PC-3 (cell line): ENCODE measurements around the gene DHRS7. TPM values are rescaled to one million over a fixed set of nuclear protein-coding genes. Genes with fewer than 3 reads are reported as not detected.

Source experiments
- ATAC-seq: fragments of 200-7000 bp; cut with Tn5 transposase; 2 replicates; pipeline ENCODE4 v1.9.1; 2020; ENCODE audit warnings: mild to moderate bottlenecking, moderate library complexity
- BruUV-seq: library from RNA; stranded (reverse); fragments of 400-500 nt; replicated peaks from 2 replicates; lab custom pipeline; 2021; lab: Mats Ljungman, UMichigan
- CTCF ChIA-PET: fragments of 300-600 bp; sonication (Branson Sonifier 250); formaldehyde crosslinking; loops from one replicate; lab custom pipeline; 2022; ENCODE audit warnings: antibody characterized with exemption; lab: Charles Lee
- POLR2A ChIA-PET: fragments of 300-600 bp; sonication (Branson Sonifier 250); formaldehyde crosslinking; loops from one replicate; lab custom pipeline; 2022; ENCODE audit warnings: antibody characterized with exemption; ENCODE audit not compliant: unreplicated experiment; lab: Charles Lee
- DNase-seq: peaks from one replicate; pipeline ENCODE4 v3.0.0-alpha.2; 2015
- H2AFZ ChIP-seq: fragments of 300-600 bp; sonication (generic); 2 replicates; pipeline ENCODE4 v1.6.0; 2016; ENCODE audit warnings: antibody characterized with exemption, low read length
- H3F3A ChIP-seq: fragments of 300-600 bp; sonication (generic); one replicate; pipeline ENCODE4 v1.6.0; 2017; ENCODE audit warnings: antibody characterized with exemption, low read length, control low read depth, mild to moderate bottlenecking; ENCODE audit not compliant: unreplicated experiment
- H3K27ac ChIP-seq: fragments of 300-600 bp; sonication (generic); 2 replicates; pipeline ENCODE4 v1.5.1; 2016; ENCODE audit warnings: mild to moderate bottlenecking, low read length
- H3K27me3 ChIP-seq: fragments of 300-600 bp; sonication (generic); 2 replicates; pipeline ENCODE4 v1.6.1; 2016; ENCODE audit warnings: low read length, mixed read lengths
- H3K36me3 ChIP-seq: fragments of 300-600 bp; sonication (generic); 2 replicates; pipeline ENCODE4 v1.6.1; 2016; ENCODE audit warnings: low read depth, mixed run types, low read length, mixed read lengths
- H3K4me1 ChIP-seq: fragments of 300-600 bp; sonication (generic); 2 replicates; pipeline ENCODE4 v1.5.1; 2016; ENCODE audit warnings: low read length; ENCODE audit not compliant: insufficient read depth
- H3K4me2 ChIP-seq: fragments of 300-600 bp; sonication (generic); 2 replicates; pipeline ENCODE4 v1.6.0; 2016; ENCODE audit warnings: low read length
- H3K4me3 ChIP-seq: fragments of 300-600 bp; sonication (generic); 2 replicates; pipeline ENCODE4 v1.5.1; 2016; ENCODE audit warnings: mild to moderate bottlenecking, low read length, mixed read lengths
- H3K79me2 ChIP-seq: fragments of 300-600 bp; sonication (generic); 2 replicates; pipeline ENCODE4 v1.6.1; 2017; ENCODE audit warnings: low read length, mixed read lengths
- H3K9ac ChIP-seq: fragments of 300-600 bp; sonication (generic); 2 replicates; pipeline ENCODE4 v1.6.0; 2016; ENCODE audit warnings: mild to moderate bottlenecking, low read length
- H3K9me2 ChIP-seq: fragments of 300-600 bp; sonication (generic); replicated peaks from 2 replicates; pipeline ENCODE4 v1.6.1; 2016; ENCODE audit warnings: mixed run types, low read length, mixed read lengths
- H3K9me3 ChIP-seq: fragments of 300-600 bp; sonication (generic); 2 replicates; pipeline ENCODE4 v1.6.1; 2016; ENCODE audit warnings: low read length, mixed read lengths
- H4K20me1 ChIP-seq: fragments of 300-600 bp; sonication (generic); 2 replicates; pipeline ENCODE4 v1.6.1; 2016; ENCODE audit warnings: low read length, mixed read lengths
- EZH2 ChIP-seq: fragments of 300-600 bp; sonication (generic); IDR thresholded peaks from one replicate; pipeline ENCODE4 v1.6.1; 2017; ENCODE audit warnings: antibody characterized with exemption, mild to moderate bottlenecking, low read length; ENCODE audit not compliant: unreplicated experiment
- EZH2phosphoT487 ChIP-seq: fragments of 300-600 bp; sonication (generic); IDR thresholded peaks from 2 replicates; pipeline ENCODE4 v1.6.1; 2018; ENCODE audit warnings: mild to moderate bottlenecking, antibody characterized with exemption, low read length, borderline replicate concordance
- intact Hi-C: fragments of 100-400 bp; cut with micrococcal nuclease; formaldehyde crosslinking; loops from 2 replicates; pipeline ENCODE4 v1.9.0; 2023
- total RNA-seq: library from RNA; depleted of rRNA; stranded (reverse); fragments of >200 nt; gene quantifications from 2 replicates; pipeline ENCODE4 v1.2.3, GENCODE V29; 2014
- TF ChIP-seq, protein P1 (sequence below): fragments of 300-600 bp; sonication (generic); conservative IDR thresholded peaks from 2 replicates; pipeline ENCODE4 v1.5.1; 2017; ENCODE audit warnings: antibody characterized with exemption, low read depth, mild to moderate bottlenecking, low read length

Gene DHRS7
- total RNA-seq, 1 experiment from 2014 or later, result 236 TPM

DNA sequence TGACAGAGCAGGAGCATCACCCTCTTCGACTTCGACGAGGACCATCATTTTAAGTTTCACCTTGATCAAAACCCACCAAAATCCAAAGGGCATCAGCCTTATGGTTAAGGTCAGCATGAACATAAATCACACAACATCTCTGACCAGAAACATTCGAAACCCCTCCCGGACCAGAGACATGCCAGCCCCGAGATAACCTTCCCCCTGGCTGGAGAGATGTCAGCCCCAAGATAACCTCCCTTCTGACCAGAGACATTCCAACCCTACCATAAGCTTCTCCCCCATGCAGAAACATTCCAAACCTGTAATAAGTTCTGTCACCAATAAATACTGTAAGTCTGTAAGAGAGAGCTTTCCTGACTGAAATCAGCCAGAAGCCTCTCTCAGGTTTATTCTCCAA, 67.2 kb downstream of the DHRS7 start:
- Histone ChIP-seq H3K36me3 (peaks cover 14% of the 10 kb centered on the region), H3K27me3 (no peaks in the 10 kb centered on the region), H3K9me2 (no peaks in the 10 kb centered on the region), H3K4me1 (peaks cover 34% of the 10 kb centered on the region), H3K79me2 (peaks cover 99% of the 10 kb centered on the region), H4K20me1 (peaks cover 15% of the 10 kb centered on the region), H3K27ac (no peak overlapping the region), H3F3A (no peaks in the 10 kb centered on the region), H3K9me3 (no peaks in the 10 kb centered on the region), H3K9ac (no peak overlapping the region), H3K4me3 (no peak overlapping the region), H3K4me2 (no peak overlapping the region), H2AFZ (no peak overlapping the region)
- BruUV-seq, result no TSS peak
- TF ChIP-seq, protein P1, sequence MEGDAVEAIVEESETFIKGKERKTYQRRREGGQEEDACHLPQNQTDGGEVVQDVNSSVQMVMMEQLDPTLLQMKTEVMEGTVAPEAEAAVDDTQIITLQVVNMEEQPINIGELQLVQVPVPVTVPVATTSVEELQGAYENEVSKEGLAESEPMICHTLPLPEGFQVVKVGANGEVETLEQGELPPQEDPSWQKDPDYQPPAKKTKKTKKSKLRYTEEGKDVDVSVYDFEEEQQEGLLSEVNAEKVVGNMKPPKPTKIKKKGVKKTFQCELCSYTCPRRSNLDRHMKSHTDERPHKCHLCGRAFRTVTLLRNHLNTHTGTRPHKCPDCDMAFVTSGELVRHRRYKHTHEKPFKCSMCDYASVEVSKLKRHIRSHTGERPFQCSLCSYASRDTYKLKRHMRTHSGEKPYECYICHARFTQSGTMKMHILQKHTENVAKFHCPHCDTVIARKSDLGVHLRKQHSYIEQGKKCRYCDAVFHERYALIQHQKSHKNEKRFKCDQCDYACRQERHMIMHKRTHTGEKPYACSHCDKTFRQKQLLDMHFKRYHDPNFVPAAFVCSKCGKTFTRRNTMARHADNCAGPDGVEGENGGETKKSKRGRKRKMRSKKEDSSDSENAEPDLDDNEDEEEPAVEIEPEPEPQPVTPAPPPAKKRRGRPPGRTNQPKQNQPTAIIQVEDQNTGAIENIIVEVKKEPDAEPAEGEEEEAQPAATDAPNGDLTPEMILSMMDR, result no peak
- ChIA-PET POLR2A (no interaction called here), CTCF (no interaction called here)
- intact Hi-C loops, result no loop called here
- no peak for ATAC-seq
- no peak for DNase-seq

DNA sequence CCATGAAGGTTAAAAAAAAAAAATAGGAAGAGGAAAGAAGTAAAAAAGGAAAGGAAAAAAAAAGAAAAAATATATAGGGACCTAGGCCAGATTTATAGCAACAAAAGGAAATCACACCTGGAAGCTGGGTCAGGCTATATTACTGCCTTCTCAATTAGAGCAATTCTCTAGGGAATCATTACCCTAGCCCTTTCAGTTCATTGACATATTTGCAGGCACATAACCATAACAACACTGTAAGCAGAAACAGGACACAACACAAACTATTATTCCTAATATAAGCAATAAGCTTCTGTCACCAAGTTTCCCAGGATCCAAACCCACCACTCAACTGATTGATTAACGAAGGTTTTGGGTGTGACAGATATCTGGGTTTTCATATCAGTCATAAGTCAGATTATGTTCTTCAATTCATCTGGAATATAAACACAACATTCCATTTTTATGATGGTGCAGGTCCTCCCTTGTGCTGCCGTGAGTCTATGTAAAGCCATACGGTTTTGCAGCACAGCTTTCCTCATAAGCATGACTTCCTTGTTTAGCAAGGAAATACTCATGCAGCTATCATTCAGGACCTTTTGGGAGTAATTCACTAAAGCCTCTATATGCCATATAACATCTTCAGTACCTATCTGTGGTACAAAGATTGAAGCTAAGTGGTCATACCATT, 69.3 kb downstream of the DHRS7 start:
- peak; percentile 79 for DNase-seq
- intact Hi-C loops, result no loop called here
- peak overlapping the region; percentile 85 for H3K4me2 ChIP-seq

GRCh38 chr14:60095231-60095630, 70.0 kb downstream of the DHRS7 start:
- Histone ChIP-seq H3K27ac (no peak overlapping the region), H3K4me3 (no peak overlapping the region), H3K9ac (no peak overlapping the region), H3K9me2 (no peaks in the 10 kb centered on the region), H3K9me3 (no peaks in the 10 kb centered on the region), H2AFZ (no peak overlapping the region), H3K36me3 (peaks cover 14% of the 10 kb centered on the region), H3K4me2 (peak overlapping the region; percentile 85), H3K79me2 (peaks cover 79% of the 10 kb centered on the region), H4K20me1 (peaks cover 17% of the 10 kb centered on the region), H3F3A (no peaks in the 10 kb centered on the region), H3K27me3 (no peaks in the 10 kb centered on the region), H3K4me1 (peaks cover 42% of the 10 kb centered on the region)
- TF ChIP-seq EZH2phosphoT487 (no peak), EZH2 (no peak)
- TF ChIP-seq, protein P1, result no peak
- CTCF ChIA-PET, result interaction anchor here (1.0 kb wide), 1 partner anchor 171 kb away, joined by 3 read pairs; no protein-coding TSS in a partner anchor
- intact Hi-C loops, result no loop called here
- DNase-seq (no peak), ATAC-seq (no peak)
- POLR2A ChIA-PET, result no interaction called here
- no TSS peak for BruUV-seq

More for the DNA sequence above, 69.3 kb downstream of the DHRS7 start:
- Histone ChIP-seq H3K9ac (no peak overlapping the region), H3K36me3 (peaks cover 14% of the 10 kb centered on the region), H3K4me1 (peaks cover 36% of the 10 kb centered on the region), H3K9me2 (no peaks in the 10 kb centered on the region), H3F3A (no peaks in the 10 kb centered on the region), H3K27ac (no peak overlapping the region), H3K79me2 (peaks cover 86% of the 10 kb centered on the region), H4K20me1 (peaks cover 17% of the 10 kb centered on the region), H3K9me3 (no peaks in the 10 kb centered on the region), H2AFZ (no peak overlapping the region), H3K27me3 (no peaks in the 10 kb centered on the region), H3K4me3 (no peak overlapping the region)
- POLR2A ChIA-PET, result interaction anchor here (0.7 kb wide), 1 partner anchor 8 kb away, joined by 9 read pairs; no protein-coding TSS in a partner anchor
- TF ChIP-seq, protein P1, result no peak
- TF ChIP-seq EZH2phosphoT487 (no peak), EZH2 (no peak)
- BruUV-seq, result no TSS peak
- ATAC-seq, result no peak
- CTCF ChIA-PET, result interaction anchor here (0.6 to 1.0 kb wide), 2 partner anchors 15 to 170 kb away, joined by 3 read pairs; no protein-coding TSS in a partner anchor
